H1 (cell line): Measurements from ENCODE around the gene AP5Z1. TPM values are rescaled to one million over a fixed set of nuclear protein-coding genes. Genes with fewer than 3 reads are reported as not detected.

Experiments used
- CTCF ChIA-PET: fragments of 300-600 bp; sonication (Branson Sonifier 250); formaldehyde crosslinking; loops from one replicate; lab custom pipeline; 2021; ENCODE audit not compliant: partially characterized antibody; lab: Charles Lee
- POLR2A ChIA-PET: fragments of 300-600 bp; sonication (Branson Sonifier 250); formaldehyde crosslinking; loops from one replicate; lab custom pipeline; 2021; ENCODE audit warnings: inconsistent platforms; ENCODE audit not compliant: partially characterized antibody; lab: Charles Lee
- DNase-seq, 2 experiments: peaks; one replicate each; pipeline versions ENCODE4 v3.0.0 to v3.0.0-alpha.2; 2010 to 2022; ENCODE audit warnings: low spot score in 2 of 2, low read depth in 1 of 2, mixed read lengths in 1 of 2
- FAIRE-seq: peaks from 2 replicates; lab custom pipeline; 2011; peaks lifted over from hg19 to GRCh38; lab: Jason Lieb, UNC
- H2AFZ ChIP-seq: 2 replicates; pipeline ENCODE4 v1.8.1; 2012; ENCODE audit warnings: low read length, inconsistent platforms
- H2AK5ac ChIP-seq: 2 replicates; pipeline ENCODE4 v1.6.1; 2013; ENCODE audit warnings: low read depth, low read length
- H2BK120ac ChIP-seq: replicated peaks from 2 replicates; pipeline ENCODE3; 2013; ENCODE audit warnings: low read depth, low read length, inconsistent platforms
- H2BK12ac ChIP-seq: 2 replicates; pipeline ENCODE4 v1.6.1; 2013; ENCODE audit warnings: low read depth, low read length
- H2BK15ac ChIP-seq: 2 replicates; pipeline ENCODE4 v1.6.1; 2013; ENCODE audit warnings: low read length
- H2BK20ac ChIP-seq: 2 replicates; pipeline ENCODE4 v1.6.1; 2013; ENCODE audit warnings: low read length
- H2BK5ac ChIP-seq: 2 replicates; pipeline ENCODE4 v1.6.1; 2013; ENCODE audit warnings: low read depth, low read length
- H3K14ac ChIP-seq: 2 replicates; pipeline ENCODE4 v1.6.1; 2013; ENCODE audit warnings: inconsistent platforms; ENCODE audit not compliant: insufficient read length
- H3K18ac ChIP-seq: 2 replicates; pipeline ENCODE4 v1.6.1; 2013; ENCODE audit warnings: low read length; ENCODE audit errors: extremely low read depth
- H3K23ac ChIP-seq: 2 replicates; pipeline ENCODE4 v1.6.1; 2013; ENCODE audit warnings: inconsistent platforms; ENCODE audit not compliant: insufficient read length
- H3K23me2 ChIP-seq: 2 replicates; pipeline ENCODE4 v1.6.1; 2013; ENCODE audit warnings: low read depth, low read length
- H3K27ac ChIP-seq: 2 replicates; pipeline ENCODE4 v1.6.1; 2011; ENCODE audit warnings: low read depth, low read length, inconsistent platforms
- H3K27me3 ChIP-seq, 4 experiments: replicated peaks in 1 of 4; 1 replicate in 1 of 4; 2 replicates in 3 of 4; pipeline versions ENCODE4 v1.6.1 to v1.8.1; 2011 to 2013; ENCODE audit warnings: low read length in 3 of 4, mild to moderate bottlenecking in 3 of 4, inconsistent platforms in 2 of 4, mixed read lengths in 2 of 4, moderate library complexity in 1 of 4; ENCODE audit not compliant: control insufficient read depth in 3 of 4, insufficient read depth in 3 of 4; ENCODE audit errors: extremely low read depth in 1 of 4
- H3K36me3 ChIP-seq, 4 experiments: 2 replicates each; pipeline versions ENCODE4 v1.6.1 to v1.8.1; 2011 to 2013; ENCODE audit warnings: mild to moderate bottlenecking in 4 of 4, low read length in 3 of 4, moderate library complexity in 2 of 4, control low read depth in 1 of 4, inconsistent platforms in 1 of 4; ENCODE audit not compliant: insufficient read depth in 4 of 4, control insufficient read depth in 2 of 4
- H3K4ac ChIP-seq: replicated peaks from 2 replicates; pipeline ENCODE3; 2013; ENCODE audit warnings: low read length, low read depth, mixed read lengths, inconsistent platforms; ENCODE audit not compliant: insufficient read length
- H3K4me1 ChIP-seq, 4 experiments: replicated peaks in 1 of 4; 1 replicate in 1 of 4; 2 replicates in 3 of 4; pipeline versions ENCODE4 v1.6.1 to v1.8.1; 2011 to 2013; ENCODE audit warnings: low read length in 3 of 4, inconsistent platforms in 2 of 4, mixed read lengths in 1 of 4; ENCODE audit not compliant: insufficient read depth in 4 of 4, control insufficient read depth in 3 of 4
- H3K4me2 ChIP-seq, 2 experiments: 2 replicates each; pipeline versions ENCODE4 v1.6.1 to v1.8.1; 2011 to 2013; ENCODE audit warnings: low read depth in 2 of 2, low read length in 2 of 2, control low read depth in 1 of 2, inconsistent platforms in 1 of 2, mild to moderate bottlenecking in 1 of 2; ENCODE audit not compliant: insufficient read depth in 1 of 2
- H3K4me3 ChIP-seq, 4 experiments: fragments of 200-600, 300-600 bp in 1 of 4; sonication (generic), shearing (Covaris generic), sonication (Bioruptor Twin) in 1 of 4; 2 replicates each; pipeline versions ENCODE4 v1.5.1 to v1.8.1; 2011 to 2016; ENCODE audit warnings: low read length in 4 of 4, low read depth in 3 of 4, control low read depth in 2 of 4, inconsistent platforms in 2 of 4, mild to moderate bottlenecking in 2 of 4, mixed read lengths in 1 of 4, moderate library complexity in 1 of 4; ENCODE audit not compliant: insufficient read depth in 2 of 4; ENCODE audit errors: extremely low read depth in 1 of 4
- H3K56ac ChIP-seq: replicated peaks from 2 replicates; pipeline ENCODE3; 2013; ENCODE audit warnings: low read depth, mild to moderate bottlenecking, mixed read lengths, low read length, inconsistent platforms; ENCODE audit not compliant: insufficient read length
- H3K79me1 ChIP-seq: 2 replicates; pipeline ENCODE4 v1.6.1; 2013; ENCODE audit warnings: low read depth, low read length, control low read depth
- H3K79me2 ChIP-seq, 2 experiments: 2 replicates each; pipeline versions ENCODE4 v1.6.1 to v1.8.1; 2012 to 2013; ENCODE audit warnings: low read length in 2 of 2, mild to moderate bottlenecking in 2 of 2, inconsistent platforms in 1 of 2; ENCODE audit not compliant: insufficient read depth in 2 of 2, control insufficient read depth in 1 of 2
- H3K9ac ChIP-seq, 4 experiments: replicated peaks in 1 of 4; 1 replicate in 1 of 4; 2 replicates in 3 of 4; pipeline versions ENCODE4 v1.6.1 to v1.8.1; 2011 to 2013; ENCODE audit warnings: low read depth in 3 of 4, low read length in 3 of 4, control low read depth in 2 of 4, mild to moderate bottlenecking in 2 of 4, moderate library complexity in 2 of 4, inconsistent platforms in 1 of 4; ENCODE audit errors: extremely low read depth in 1 of 4
- H3K9me3 ChIP-seq, 2 experiments: 2 replicates each; pipeline versions ENCODE4 v1.6.1 to v1.8.1; 2012 to 2013; ENCODE audit warnings: mild to moderate bottlenecking in 2 of 2, moderate library complexity in 2 of 2, control low read depth in 1 of 2, inconsistent platforms in 1 of 2, low read depth in 1 of 2, low read length in 1 of 2, mixed read lengths in 1 of 2; ENCODE audit not compliant: insufficient read depth in 2 of 2
- H4K20me1 ChIP-seq, 2 experiments: replicated peaks in 1 of 2; 2 replicates each; pipeline versions ENCODE3 to v1.8.1; 2011 to 2013; ENCODE audit warnings: inconsistent platforms in 2 of 2, low read length in 2 of 2, mild to moderate bottlenecking in 1 of 2; ENCODE audit not compliant: insufficient read depth in 2 of 2, control insufficient read depth in 1 of 2
- H4K5ac ChIP-seq: 2 replicates; pipeline ENCODE4 v1.6.1; 2013; ENCODE audit warnings: low read length, low read depth, mixed read lengths, inconsistent platforms; ENCODE audit not compliant: insufficient read length
- H4K8ac ChIP-seq: 2 replicates; pipeline ENCODE4 v1.8.0; 2013; ENCODE audit warnings: mild to moderate bottlenecking, moderate library complexity, low read length, inconsistent platforms; ENCODE audit not compliant: insufficient read depth; ENCODE audit errors: extremely low read depth
- H4K91ac ChIP-seq: replicated peaks from 2 replicates; pipeline ENCODE3; 2013; ENCODE audit warnings: low read length, mixed read lengths, inconsistent platforms; ENCODE audit not compliant: insufficient read length
- BCL11A ChIP-seq, 2 experiments: IDR thresholded peaks; one replicate each; pipeline ENCODE4 v1.6.1; 2011; ENCODE audit warnings: low read depth in 2 of 2, low read length in 2 of 2, mild to moderate bottlenecking in 2 of 2
- SIRT6 ChIP-seq: IDR thresholded peaks from one replicate; pipeline ENCODE4 v1.7.1; 2012; ENCODE audit warnings: low read length, inconsistent platforms
- WGBS, 2 experiments: shearing (Covaris generic) in 1 of 2; methylation state at CpG; one replicate each; pipeline versions ENCODE4 v1.1.6 to v1.1.7; 2013 to 2015; ENCODE audit warnings: low lambda C conversion rate in 2 of 2, mixed read lengths in 2 of 2, inconsistent platforms in 1 of 2, low coverage in 1 of 2, missing lambda C conversion rate in 1 of 2; ENCODE audit not compliant: insufficient replicate concordance in 2 of 2, insufficient coverage in 1 of 2, insufficient read length in 1 of 2; ENCODE audit errors: extremely low coverage in 1 of 2, missing lambda C conversion rate in 1 of 2; 5-methylcytosine and 5-hydroxymethylcytosine counted together
- polyA plus RNA-seq, 7 experiments: library from polyadenylated mRNA; depleted of rRNA in 3 of 7; stranded (reverse) in 5 of 7; unstranded in 2 of 7; fragments of >200 nt in 5 of 7; fragments of 200-250 nt in 2 of 7; gene quantifications; 1 replicate in 5 of 7; 2 replicates in 1 of 7; 4 replicates in 1 of 7; pipeline versions ENCODE4 v1.2.1 to v1.2.3, GENCODE V29; 2011 to 2013; ENCODE audit warnings: missing spikeins in 2 of 7, mixed read lengths in 2 of 7
- total RNA-seq: library from RNA; stranded (reverse); fragmentation: NEBNext Ultra II Directional; extraction: Animal tissue kit (Norgen Biotek cat#: 25700); gene quantifications from 2 replicates; pipeline ENCODE4 v1.2.1, GENCODE V29; 2021

The AP5Z1 gene
- total and polyA plus RNA-seq, 2 of the 8 experiments (the other 6 are each of a cell fraction or from before 2014, with no cell fraction given) = 24.0 to 24.7 TPM

GRCh38 chr7:4730276-4730675 is 45.1 kb upstream of the AP5Z1 start:
- ChIA-PET POLR2A (no interaction called here), CTCF (interaction anchor here (0.6 kb wide), 1 partner anchor 353 kb away, joined by 3 read pairs; no protein-coding TSS in a partner anchor)
- Histone ChIP-seq H3K4ac (no peak overlapping the region), H3K27ac (no peak overlapping the region), H3K27me3 (no peaks in the 10 kb centered on the region), H4K5ac (no peak overlapping the region), H3K18ac (no peak overlapping the region), H2AFZ (no peak overlapping the region), H3K56ac (no peak overlapping the region), H3K79me1 (peaks cover 2% of the 10 kb centered on the region), H3K4me1 (no peaks in the 10 kb centered on the region; a peak in 1 of 7 replicates), H2AK5ac (no peak overlapping the region), H3K4me3 (no peak overlapping the region), H2BK5ac (no peak overlapping the region), H3K79me2 (no peaks in the 10 kb centered on the region), H4K8ac (no peak overlapping the region), H4K20me1 (peaks cover 7 to 14% of the 10 kb centered on the region in 2 experiments), H4K91ac (no peak overlapping the region), H3K36me3 (no peaks in the 10 kb centered on the region), H2BK12ac (no peak overlapping the region), H3K23ac (no peak overlapping the region), H3K23me2 (no peaks in the 10 kb centered on the region)
- FAIRE-seq = no peak
- WGBS, 2 experiments = 86% methylated on average over 19 of the region's 19 CpGs; no CpG with 5 or more reads in 1 of the 2 experiments
- TF ChIP-seq SIRT6 (no peak), BCL11A (IDR thresholded peaks at IDR 0.05; ENCODE audit: low read depth in 2 of 2, low read length in 2 of 2) (no peak)
- TF ChIP-seq, all 59 proteins: peak for 0
- H3K4me2 ChIP-seq = no peak overlapping the region
- no peak overlapping the region for H2BK15ac ChIP-seq
- no peak overlapping the region for H2BK20ac ChIP-seq
- no peak overlapping the region for H3K14ac ChIP-seq
- no peaks in the 10 kb centered on the region for H3K9me3 ChIP-seq
- no peak overlapping the region for H2BK120ac ChIP-seq
- no peak overlapping the region for H3K9ac ChIP-seq
- DNase-seq = no peak
